SH-SY5Y (cell line): ENCODE data around the gene HAPLN2.

Experiments
- GATA2 ChIP-seq: IDR thresholded peaks from 2 replicates; pipeline ENCODE4 v1.6.1; 2011; ENCODE audit warnings: mild to moderate bottlenecking, low read depth, low read length
- GATA3 ChIP-seq: IDR thresholded peaks from 2 replicates; pipeline ENCODE4 v1.6.1; 2011; ENCODE audit warnings: low read depth, mild to moderate bottlenecking, low read length, moderate library complexity

HAPLN2 gene

GRCh38 chr1:156657741-156658319, 38.6 kb downstream of the HAPLN2 start:
- TF ChIP-seq GATA2 (no peak), GATA3 (no peak)

GRCh38 chr1:156658496-156658895, 39.3 kb downstream of the HAPLN2 start:
- TF ChIP-seq GATA2 (no peak), GATA3 (no peak)

GRCh38 chr1:156658945-156659574, 39.8 kb downstream of the HAPLN2 start:
- no peak for TF ChIP-seq GATA3
- no peak for TF ChIP-seq GATA2

- TF ChIP-seq GATA2, result no peak
- TF ChIP-seq GATA3, result no peak
Observed at GRCh38 chr1:156659661-156659987, 40.4 kb downstream of the HAPLN2 start.

GRCh38 chr1:156659988-156660751, 41.0 kb downstream of the HAPLN2 start:
- TF ChIP-seq GATA2, result no peak
- no peak for TF ChIP-seq GATA3

- TF ChIP-seq GATA3 (no peak), GATA2 (no peak)
Observed at GRCh38 chr1:156660752-156661112, 41.5 kb downstream of the HAPLN2 start.

- TF ChIP-seq GATA3, result no peak
Observed at GRCh38 chr1:156662005-156662799, 43.0 kb downstream of the HAPLN2 start.

- no peak for TF ChIP-seq GATA2
- TF ChIP-seq GATA3, result no peak
Observed at GRCh38 chr1:156662800-156663055, 43.5 kb downstream of the HAPLN2 start.

- TF ChIP-seq GATA2, result no peak
- no peak for TF ChIP-seq GATA3
Observed at GRCh38 chr1:156663178-156663577, 44.0 kb downstream of the HAPLN2 start.

GRCh38 chr1:156664046-156664766, 45.0 kb downstream of the HAPLN2 start:
- TF ChIP-seq GATA2, result no peak

- no peak for TF ChIP-seq GATA2
- no peak for TF ChIP-seq GATA3
Observed at GRCh38 chr1:156664767-156665411, 45.7 kb downstream of the HAPLN2 start.

- no peak for TF ChIP-seq GATA2
- no peak for TF ChIP-seq GATA3
Observed at GRCh38 chr1:156665539-156665938, 46.3 kb downstream of the HAPLN2 start.

- TF ChIP-seq GATA3, result no peak
- TF ChIP-seq GATA2, result no peak
Observed at GRCh38 chr1:156666862-156667609, 47.8 kb downstream of the HAPLN2 start.
